HL-60/S4 treated with retinoic acid at 250 ng/mL for 4 days and 3 days (cell line): ENCODE data around the gene RNF130.
"Not testable (repeated sequence)": the region's sequence is repeated elsewhere in the genome, so short reads cannot be mapped to it uniquely, and the experiment has no call there.

Experiments
- in situ Hi-C: fragments of 300-500 bp; cut with MboI; formaldehyde crosslinking; loops from 2 replicates; pipeline ENCODE4 v1.7.0; 2022; ENCODE audit warnings: low sequenced_read_pairs

The RNF130 gene

DNA sequence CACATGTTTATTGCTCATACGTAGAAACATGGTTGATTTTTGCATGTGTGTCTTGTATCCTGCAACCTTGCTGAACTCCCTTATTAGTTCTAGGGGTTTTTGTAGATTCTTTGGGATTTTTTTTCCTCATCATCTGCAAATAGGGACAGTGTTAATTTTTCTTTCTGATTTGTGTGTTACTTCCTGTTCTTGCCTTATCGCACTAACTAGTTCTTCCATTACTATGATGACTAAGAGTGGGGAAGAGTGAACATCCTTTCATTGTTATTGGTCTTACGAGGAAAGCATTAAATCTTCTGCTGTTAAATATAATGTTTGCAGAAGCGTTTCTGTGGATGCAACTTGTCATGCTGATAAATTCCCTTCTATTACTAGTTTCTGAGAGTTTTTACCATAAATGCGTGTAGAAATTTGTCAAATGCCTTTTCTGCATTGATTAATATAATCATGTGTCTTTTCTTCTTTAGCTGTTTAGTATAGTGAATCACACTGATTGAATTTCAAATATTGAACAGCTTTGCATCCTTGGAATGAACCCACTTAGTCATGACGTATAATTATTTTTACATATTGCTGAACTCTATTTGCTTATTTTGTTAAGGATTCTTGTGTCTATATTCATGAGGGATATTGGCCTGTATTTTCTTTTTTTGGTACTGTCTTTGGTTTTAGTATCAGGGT is 32.1 kb upstream of the RNF130 start:
- in situ Hi-C loops: no loop called here

DNA sequence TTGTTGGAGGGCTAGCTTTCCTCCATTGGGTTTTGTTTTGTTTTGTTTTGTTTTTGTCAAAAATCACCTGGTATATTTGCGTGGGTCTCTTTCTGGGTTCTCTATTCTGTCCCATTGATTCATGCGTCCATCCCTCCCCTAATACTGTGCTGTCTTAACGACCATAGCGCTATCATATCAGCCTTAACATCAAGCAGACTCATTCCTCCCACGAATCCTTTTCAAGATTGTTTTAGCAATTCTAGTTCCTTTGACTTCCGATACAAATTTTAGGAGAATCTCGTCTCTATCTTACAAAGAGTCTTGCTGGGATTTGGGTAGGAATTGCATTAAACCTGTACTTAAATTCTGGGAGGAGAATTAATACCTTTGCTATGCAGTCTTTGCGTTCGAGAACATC is 31.1 kb upstream of the RNF130 start:
- in situ Hi-C loops: no loop called here

DNA sequence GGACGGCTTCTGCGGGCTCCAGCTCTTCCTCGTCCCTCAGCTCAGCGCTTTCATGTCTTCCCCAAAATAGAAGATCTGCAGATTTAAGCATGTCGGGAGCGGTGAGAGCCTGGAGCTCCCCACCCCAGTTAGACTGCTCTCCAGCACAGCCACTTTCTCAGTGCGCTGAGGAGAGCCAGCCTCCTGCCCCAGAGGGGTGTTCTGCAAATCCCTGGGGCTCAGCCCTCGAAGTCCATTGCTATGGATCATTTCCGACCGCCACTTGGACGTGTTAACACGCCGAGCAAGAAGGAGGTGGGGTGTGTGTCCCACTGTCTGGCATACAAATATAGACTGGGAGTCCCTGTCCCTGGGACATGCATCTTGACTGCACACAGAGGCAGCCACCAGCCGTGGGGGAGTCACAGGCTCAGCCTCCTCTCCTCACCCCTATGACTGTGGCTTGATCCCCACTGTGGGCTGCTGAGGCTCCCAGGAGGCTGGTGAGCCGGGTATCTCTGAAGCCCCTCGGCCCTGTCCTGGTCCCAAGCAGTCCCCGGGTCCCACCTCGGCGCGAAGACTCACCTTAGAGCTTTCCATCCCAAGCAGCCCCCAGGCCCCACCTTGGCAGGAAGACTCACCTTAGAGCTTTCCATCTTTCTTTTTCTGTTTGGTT is 30.0 kb upstream of the RNF130 start:
- in situ Hi-C loops: no loop called here

DNA sequence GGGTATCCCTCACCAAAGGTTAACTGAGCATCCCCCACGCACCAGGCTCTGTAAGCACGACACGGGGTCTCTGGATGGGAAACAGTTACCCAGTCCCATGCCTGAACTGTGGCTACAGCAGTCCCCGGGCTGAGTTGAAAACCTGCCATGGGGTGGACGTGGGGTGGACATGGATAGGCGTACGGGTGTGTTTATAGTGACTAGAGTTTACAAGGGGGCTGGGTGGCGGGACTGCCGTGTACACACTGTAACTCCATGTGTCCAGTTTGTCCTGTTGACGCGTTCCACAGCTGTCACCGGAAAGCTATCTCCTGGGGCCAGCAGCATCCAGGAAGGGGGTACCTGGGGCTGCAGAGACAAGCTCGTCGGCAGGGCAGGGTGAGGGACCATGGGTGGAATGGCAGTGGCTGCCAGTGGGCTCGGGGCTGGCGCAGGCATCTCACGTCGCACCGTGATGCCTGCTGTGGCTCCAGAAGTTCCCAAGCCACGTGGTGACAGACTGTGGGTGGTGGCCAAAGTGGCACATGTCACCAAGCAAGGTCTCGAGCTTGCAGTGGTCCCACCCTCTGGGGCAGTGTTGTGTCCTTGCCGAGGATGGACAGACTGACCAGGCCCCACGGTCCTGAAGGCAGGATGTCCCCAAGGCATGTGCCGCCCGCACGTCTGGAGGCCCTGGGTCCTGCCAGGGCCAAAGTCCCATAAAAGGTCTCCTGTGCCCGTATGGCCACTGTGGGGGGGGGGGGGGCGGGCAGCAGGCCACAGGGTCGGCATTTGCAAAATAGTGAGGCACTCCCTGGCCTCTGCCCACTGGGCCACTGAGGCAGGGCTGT is 29.3 kb upstream of the RNF130 start:
- in situ Hi-C loops: no loop called here

DNA sequence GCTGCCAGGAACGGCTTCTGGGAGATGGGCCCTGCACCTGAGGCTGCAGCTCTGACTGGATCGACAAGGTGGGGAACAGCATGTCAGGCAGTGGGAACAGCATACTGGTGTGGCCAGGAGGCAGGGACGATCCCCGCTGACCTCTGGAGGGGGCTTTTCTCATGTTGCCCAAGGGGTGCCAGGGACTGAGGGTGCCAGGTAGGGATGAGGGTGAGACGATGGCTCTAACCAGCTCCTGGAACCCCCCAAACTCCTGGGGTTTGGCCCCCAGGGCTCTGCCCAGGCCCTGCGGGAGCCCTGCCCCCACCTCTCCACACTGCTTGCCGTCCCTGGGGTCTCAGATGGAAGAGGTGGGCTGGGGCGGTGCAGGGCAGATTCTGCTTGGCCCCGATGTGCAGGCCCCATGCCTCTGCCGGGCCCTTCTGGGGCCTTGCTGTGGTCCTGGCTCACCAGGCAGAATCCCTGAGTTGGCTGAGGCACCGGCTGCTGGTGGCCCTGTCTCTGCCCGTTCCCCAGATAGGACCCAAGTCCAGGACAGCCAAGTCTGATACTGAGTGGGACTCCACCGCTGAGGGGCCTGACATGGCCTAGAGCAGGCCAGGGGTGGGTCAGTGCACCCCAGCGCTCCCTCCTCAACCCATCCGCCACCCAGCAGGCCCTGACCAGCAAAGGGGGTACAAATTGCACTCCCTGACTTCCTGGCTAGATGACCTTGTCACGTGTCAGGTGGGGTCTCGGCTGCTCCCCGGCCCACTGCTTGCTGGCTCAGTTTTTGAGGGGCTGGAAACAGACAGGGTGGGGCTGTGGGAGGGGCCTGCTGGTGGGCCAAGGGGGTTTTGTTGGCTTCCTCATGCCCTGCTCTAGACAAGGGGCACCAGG is 28.4 kb upstream of the RNF130 start:
- in situ Hi-C loops: no loop called here

DNA sequence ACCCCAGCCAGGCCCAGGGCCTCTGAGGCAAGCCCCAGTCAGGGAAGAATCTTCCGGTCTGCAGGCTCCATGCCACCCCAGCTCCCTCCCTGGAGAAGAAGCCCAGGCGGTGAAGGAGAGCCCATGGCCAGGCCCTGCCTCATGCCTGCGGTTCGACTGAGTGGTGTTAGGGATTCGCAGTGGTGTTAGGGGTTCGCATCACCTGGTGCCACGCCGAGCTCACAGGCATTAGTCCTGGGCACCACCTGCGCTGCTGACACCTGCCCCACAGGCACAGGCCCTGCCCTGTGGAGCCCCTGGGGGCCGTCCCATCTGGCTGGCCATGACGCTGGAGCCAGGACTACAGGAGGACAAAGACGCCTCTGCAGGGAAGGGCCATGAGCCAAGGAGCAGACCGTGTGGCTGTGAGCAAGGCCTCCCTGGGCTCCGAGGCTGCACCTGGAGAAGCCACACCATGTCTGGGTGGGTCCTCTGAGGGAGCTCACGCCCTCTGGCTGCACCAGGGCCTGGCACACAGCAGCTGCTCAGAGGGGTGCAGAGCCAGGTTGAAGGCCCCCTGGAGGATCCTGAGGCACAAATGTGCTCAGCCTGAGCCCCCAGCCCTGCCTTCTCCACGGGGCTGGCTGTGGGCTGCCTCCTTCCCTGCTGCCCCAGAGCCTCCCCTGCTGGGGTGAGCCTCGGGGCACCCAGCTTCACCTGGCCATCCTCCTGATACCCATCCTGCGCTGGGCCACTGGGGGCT is 27.6 kb upstream of the RNF130 start:
- in situ Hi-C loops: no loop called here

DNA sequence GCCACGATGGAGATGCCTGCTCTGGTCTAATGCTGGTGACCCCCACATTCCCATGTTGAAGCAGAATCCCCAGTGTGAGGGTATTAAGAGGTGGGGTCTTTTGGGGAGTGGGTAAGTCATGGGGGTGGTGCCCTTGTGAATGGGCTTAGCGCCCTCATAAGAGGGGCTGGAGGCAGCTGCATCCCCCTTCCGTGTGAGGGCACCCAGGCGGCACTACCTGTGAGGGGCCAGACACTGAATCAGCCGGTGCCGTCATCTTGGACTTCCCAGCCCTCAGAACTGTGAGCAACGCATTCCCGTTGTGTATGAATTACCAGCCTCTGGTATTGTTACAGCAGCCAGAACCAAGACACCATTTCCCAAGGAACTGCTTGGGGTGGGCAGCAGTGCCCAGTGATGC is 27.0 kb upstream of the RNF130 start:
- in situ Hi-C loops: no loop called here

DNA sequence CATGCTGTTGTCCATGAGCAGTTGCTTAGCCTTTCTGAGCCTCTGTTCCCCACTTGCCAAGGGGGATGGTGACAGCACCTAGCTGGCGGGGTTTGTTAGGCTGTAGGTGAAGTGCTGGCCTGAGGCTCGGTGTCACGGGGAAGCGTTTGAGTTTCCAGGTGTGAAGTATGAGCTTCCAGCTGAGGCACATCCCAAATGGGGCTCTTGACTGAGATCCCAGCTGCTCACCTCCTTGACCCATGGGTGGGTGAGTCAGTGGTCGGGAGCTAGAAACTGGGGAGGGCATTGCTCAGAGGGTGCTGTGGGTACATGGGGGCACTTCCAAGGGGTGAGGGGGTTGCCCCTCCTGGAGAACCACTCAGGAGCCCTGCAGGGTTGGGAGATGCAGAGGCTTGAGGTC is 26.4 kb upstream of the RNF130 start:
- in situ Hi-C loops: no loop called here

DNA sequence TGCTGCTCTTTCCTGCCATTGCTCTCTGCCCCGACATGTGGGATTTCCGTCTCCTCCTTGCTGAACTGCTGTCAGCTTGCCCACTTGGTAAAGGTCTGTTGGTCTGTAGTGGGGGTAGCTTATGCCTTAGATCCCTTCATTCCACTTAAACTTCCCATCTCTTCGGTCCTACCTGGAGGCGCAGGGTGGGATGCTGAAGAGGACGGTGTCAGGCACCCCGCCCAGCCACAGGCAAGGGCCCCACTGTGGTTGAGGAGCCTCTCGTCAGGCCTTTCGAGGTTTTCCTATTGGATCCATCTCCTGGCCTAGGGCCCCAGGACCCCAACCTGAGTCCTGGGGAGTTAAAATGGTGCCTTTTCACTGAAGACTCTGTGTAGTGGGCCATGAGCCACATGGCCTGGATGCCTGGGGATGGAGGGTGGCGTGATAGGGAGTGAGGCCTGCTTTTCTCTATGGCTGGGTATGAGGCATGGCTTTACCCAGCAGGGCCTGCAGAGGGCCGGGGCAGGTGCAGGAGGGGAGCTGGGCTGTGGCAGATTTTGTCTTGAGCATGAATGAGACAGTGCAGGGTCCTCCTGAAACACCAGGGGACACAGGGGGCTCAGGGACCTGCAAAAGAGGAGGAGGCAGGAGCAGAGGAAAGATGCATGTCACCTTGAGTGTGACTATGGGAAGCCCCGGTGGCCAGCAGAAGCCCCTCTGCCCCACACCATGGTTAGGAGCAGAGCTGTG is 25.8 kb upstream of the RNF130 start:
- in situ Hi-C loops: no loop called here

DNA sequence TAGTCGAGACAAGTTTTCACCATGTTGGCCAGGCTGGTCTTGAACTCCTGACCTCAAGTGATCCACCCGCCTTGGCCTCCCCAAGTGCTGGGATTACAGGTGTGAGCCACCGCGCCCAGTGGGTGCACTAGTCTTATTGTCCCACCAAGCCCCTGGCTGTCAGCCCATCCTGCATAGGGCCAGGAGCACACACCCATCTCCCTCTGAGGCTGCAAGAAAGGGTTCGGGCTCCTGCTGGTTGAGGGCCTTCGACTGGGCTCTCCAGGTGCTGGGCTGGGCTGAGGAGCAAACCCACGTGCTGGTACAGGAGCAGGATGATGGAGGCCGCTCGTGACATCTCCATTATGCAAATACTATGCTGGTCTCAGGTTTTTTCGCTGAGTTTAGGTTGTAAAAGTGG is 25.1 kb upstream of the RNF130 start:
- in situ Hi-C loops: no loop called here

DNA sequence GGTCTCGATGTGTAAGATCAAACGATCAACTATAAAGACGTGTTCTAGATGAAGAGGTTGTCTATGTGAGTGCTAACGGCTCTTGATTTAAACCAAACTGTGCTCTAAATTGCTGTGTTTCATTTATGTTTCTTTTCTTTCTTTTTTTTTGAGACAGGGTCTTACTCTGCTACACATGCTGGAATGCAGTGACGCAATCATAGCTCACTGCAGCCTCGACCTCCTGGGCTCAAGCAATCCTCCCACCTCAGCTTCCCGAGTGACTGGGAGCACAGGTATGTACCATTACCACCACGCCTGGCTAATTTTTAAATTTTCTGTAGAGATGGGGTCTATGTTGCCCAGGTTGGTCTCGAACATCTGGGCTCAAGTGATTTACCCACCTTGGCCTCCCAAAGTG is 24.0 kb upstream of the RNF130 start:
- in situ Hi-C loops: no loop called here

DNA sequence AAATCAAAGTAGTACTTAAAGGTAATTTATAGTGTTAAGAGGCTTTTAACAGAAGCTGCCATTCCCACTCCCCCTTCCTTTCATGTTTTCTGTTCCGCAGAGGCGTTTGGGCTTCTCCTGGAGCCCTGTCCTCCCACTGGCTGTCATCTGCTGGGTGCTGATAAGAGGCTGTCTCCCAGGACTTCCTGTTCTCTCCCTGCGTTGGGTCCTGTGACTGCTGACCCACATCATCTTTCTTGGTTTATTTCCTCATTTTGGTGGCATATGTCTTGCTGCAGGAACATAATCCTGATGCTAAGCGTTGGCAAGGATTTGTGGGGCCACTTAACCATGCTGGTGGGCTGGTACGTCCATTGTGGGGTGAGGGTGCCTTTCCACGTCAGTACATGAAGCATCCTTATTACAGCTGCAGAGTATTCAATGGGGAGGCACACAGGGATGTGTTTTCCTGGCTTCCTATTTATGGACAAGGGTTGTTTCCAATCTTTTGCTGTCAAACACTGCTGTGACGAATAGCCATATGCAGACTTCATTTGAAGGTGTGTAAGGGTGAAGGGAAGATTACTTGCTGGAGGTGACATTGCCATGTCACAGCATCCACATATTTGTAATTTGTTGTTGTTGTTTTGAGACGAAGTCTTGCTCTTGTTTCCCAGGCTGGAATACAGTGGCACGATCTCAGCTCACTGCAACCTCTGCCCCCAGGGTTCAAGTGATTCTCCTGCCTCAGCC is 22.3 kb upstream of the RNF130 start:
- in situ Hi-C loops: no loop called here

DNA sequence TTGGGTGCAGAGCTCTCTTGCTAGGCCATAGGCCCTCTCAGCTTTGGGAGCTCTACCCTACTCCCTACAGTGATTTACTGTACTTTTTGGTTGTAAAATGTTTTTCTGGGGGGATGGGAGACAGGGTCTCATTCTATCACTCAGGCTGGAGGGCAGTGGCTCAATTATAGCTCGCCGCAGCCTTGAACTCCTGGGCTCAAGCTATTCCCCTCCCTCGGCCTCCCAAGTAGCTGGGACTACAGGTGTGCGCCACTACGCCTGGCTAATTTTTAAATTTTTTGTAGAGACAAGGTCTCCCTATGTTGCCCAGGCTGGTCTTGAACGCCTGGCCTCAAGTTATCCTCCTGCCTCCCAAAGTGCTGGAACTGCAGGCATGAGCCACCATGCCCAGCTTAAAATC is 21.7 kb upstream of the RNF130 start:
- in situ Hi-C loops: no loop called here

DNA sequence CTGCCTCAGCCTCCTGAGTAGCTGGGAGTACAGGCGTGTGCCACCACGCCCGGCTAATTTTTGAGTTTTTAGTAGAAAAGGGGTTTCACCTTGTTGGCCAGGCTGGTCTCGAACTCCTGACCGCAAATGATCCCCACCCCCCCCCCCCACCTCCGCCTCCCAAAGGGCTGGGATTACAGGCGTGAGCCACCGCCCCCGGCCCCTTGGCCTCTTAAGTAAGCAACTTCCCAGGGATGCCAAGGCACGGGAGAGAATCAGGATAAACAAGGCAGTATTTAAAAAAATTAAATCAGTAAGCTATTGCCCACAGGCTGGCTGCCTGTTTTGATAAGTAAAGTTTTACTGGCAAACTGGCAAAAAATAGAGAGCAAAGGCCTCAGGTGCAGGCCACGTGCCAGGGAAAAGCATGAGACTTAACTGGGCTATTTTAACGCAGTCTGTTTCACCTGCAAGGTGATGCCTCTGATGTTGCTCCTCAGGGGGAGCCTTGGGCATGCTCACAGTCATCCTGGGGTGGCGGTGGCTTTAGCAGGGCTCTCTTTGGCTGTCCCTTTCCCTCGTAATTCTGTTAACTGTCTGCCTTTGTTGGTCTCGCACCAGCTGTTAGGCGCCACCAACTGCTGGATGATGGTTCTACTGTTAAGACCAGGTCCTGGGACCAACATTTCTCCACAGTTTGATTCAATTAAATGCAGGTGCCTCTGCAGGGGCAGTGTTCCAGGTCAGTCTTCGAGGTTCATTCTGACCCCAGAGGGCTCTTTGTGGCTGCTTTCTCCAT is 19.4 kb upstream of the RNF130 start:
- in situ Hi-C loops: no loop called here

DNA sequence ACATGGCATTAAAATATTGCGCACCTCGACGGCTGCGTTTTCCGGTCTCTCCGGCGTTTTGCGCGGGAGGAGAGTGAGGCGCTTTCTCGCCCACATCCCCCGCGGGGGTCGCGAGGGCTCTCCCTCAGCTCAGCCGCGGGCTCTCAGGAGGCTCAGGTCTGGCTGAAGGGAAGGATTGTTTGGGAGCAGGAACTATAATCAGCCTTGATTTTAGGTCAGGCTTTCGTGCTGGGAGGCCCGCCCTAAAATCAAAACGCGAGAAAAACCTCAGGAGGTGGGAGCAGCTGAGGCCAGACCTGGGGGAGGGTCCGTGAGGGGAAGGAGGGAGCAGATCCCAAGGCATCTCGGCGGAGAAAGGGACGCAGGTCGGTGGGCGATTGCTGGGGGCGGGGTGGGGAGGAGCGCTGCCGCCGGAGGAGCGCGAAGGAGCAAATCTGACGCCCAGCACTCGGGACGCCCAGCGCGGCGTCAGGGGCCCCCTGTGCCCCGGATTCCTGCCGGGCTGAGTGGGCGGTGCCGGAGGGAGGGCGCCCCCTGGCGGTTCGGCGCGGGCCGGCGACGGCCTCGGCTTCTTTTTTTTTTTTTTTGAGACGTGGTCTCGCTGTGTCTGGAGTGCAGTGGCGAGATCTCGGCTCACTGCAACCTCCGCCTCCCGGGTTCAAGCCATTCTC is 18.7 kb upstream of the RNF130 start:
- in situ Hi-C loops: no loop called here

DNA sequence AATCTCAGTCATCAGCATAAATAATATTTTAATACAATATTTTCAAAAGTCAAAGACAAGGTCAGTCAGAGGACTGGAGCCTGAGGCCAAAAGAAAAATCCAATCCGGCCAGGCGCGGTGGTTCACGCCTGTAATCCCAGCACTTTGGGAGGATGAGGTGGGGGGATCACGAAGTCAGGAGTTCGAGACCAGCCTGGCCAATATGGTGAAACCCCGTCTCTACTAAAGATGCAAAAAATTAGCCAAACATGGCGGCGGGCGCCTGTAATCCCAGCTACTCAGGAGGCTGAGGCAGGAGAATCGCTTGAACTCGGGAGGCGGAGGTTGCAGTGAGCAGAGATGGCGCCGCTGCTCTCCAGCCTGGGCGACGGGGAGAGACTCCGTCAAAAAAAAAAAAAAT is 18.1 kb upstream of the RNF130 start:
- in situ Hi-C loops: not testable (repeated sequence)

DNA sequence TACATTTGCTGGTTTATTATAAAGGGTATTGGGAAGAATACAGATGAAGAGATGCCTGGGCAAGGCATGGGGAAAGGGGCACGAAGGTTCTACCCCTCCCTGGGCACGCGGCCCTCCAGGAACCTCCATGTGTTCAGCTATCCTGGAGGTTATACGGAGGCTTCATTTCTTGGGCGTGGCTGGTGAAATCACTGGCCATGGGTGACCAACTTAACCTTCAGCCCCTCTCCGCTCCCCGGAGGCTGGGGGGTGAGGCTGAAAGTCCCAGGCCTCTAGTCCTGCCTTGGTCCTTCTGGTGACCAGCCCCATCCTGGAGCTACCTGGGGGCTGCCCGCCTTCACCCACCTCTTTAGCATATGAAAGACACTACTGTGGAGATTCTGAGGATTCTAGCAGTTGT is 17.0 kb upstream of the RNF130 start:
- in situ Hi-C loops: no loop called here
